Smooth muscle cell (in vitro differentiated cells): Measurements from ENCODE around the gene DDC. TPM values are rescaled to one million over a fixed set of nuclear protein-coding genes. Genes with fewer than 3 reads are reported as not detected.

Source experiments
- DNase-seq: peaks from one replicate; lab custom pipeline; 2025; ENCODE audit not compliant: unreplicated experiment; lab: John Stamatoyannopoulos, UW
- H2AFZ ChIP-seq: fragments of 200-600 bp; sonication (generic); 2 replicates; pipeline ENCODE4 v1.6.0; 2016; ENCODE audit warnings: antibody characterized with exemption, low read depth, mild to moderate bottlenecking
- H3F3A ChIP-seq: fragments of 200-600 bp; sonication (generic); 2 replicates; pipeline ENCODE4 v1.6.0; 2017; ENCODE audit warnings: antibody characterized with exemption, low read depth
- H3K27ac ChIP-seq: fragments of 200-600 bp; sonication (generic); 2 replicates; pipeline ENCODE4 v1.5.1; 2016; ENCODE audit warnings: low read depth, mild to moderate bottlenecking
- H3K27me3 ChIP-seq: fragments of 200-600 bp; sonication (generic); 2 replicates; pipeline ENCODE4 v1.6.1; 2016; ENCODE audit warnings: low read depth, mild to moderate bottlenecking
- H3K36me3 ChIP-seq: fragments of 200-600 bp; sonication (generic); 2 replicates; pipeline ENCODE4 v1.5.1; 2016; ENCODE audit warnings: low read depth
- H3K4me1 ChIP-seq: fragments of 200-600 bp; sonication (generic); 2 replicates; pipeline ENCODE4 v1.5.1; 2016; ENCODE audit warnings: low read depth
- H3K4me2 ChIP-seq: fragments of 200-600 bp; sonication (generic); 2 replicates; pipeline ENCODE4 v1.6.0; 2016; ENCODE audit warnings: mild to moderate bottlenecking
- H3K4me3 ChIP-seq: fragments of 200-600 bp; sonication (generic); 2 replicates; pipeline ENCODE4 v1.5.1; 2016; ENCODE audit warnings: mild to moderate bottlenecking
- H3K79me2 ChIP-seq: fragments of 200-600 bp; sonication (generic); 2 replicates; pipeline ENCODE4 v1.6.0; 2016; ENCODE audit warnings: low read depth, mild to moderate bottlenecking
- H3K9ac ChIP-seq: fragments of 200-600 bp; sonication (generic); 2 replicates; pipeline ENCODE4 v1.6.0; 2016; ENCODE audit warnings: low read depth
- H3K9me3 ChIP-seq: fragments of 200-600 bp; sonication (generic); replicated peaks from 2 replicates; pipeline ENCODE4 v1.5.1; 2016; ENCODE audit warnings: low read depth
- H4K20me1 ChIP-seq: fragments of 200-600 bp; sonication (generic); 2 replicates; pipeline ENCODE4 v1.6.0; 2016; ENCODE audit warnings: low read depth
- WGBS: methylation state at CpG from one replicate; pipeline ENCODE4 v1.1.7; 2016; ENCODE audit warnings: low lambda C conversion rate; 5-methylcytosine and 5-hydroxymethylcytosine counted together
- polyA plus RNA-seq: library from polyadenylated mRNA; unstranded; fragments of >200 nt; fragmentation: Nextera tagmentation; extraction: Ambion mirVana; gene quantifications from 2 replicates; pipeline ENCODE4 v1.2.1, GENCODE V29; 2016
- total RNA-seq: library from RNA; depleted of rRNA; stranded (reverse); fragments of >200 nt; gene quantifications from 2 replicates; pipeline ENCODE4 v1.2.3, GENCODE V29; 2014
- TF ChIP-seq, protein P1 (sequence below): fragments of 200-600 bp; sonication (generic); IDR thresholded peaks from 2 replicates; pipeline ENCODE4 v1.5.1; 2017; ENCODE audit warnings: borderline replicate concordance, mild to moderate bottlenecking, antibody characterized with exemption; ENCODE audit not compliant: insufficient read depth, poor library complexity, severe bottlenecking

DDC gene
- total and polyA plus RNA-seq, 2 experiments from 2014 or later = not detected

DNA sequence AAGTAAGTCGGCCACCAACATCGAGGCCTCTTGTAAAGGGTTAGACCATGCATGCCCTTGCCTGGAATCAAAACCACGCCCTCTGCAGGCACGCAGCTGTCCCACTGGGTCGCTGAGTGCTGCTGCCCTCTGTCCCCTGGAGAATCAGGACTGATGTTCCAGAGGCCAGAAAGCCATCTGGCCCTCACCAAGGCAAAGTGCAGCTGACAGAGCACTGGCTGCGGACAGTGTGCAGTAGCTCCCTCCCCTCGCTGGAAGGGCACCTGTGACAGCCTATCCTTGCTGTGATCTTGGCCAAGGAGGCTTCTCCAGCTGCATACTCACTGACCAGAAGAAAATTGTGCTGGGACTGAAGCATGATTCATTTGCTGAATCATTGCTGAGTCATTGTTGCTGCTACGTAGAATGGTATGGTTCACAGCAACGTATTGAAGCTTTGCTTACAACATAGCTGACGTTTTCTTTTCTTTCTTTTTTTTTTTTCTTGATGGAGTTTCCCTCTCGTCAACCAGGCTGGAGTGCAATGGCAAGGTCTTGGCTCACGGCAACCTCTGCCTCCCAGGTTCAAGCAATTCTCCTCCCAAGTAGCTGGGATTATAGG is 30.4 kb downstream of the DDC start:
- WGBS = 40% methylated on average over 12 of the region's 12 CpGs
- H3K4me1 ChIP-seq = peaks cover 5% of the 10 kb centered on the region
- H4K20me1 ChIP-seq = no peaks in the 10 kb centered on the region

GRCh38 chr7:50533866-50534265 is 31.3 kb downstream of the DDC start:
- Histone ChIP-seq H3K4me3 (no peak overlapping the region), H3K27me3 (no peaks in the 10 kb centered on the region), H3K79me2 (no peaks in the 10 kb centered on the region), H3K9ac (peak overlapping the region; percentile 24), H3K4me2 (no peak overlapping the region), H3K9me3 (no peaks in the 10 kb centered on the region), H3K27ac (peak overlapping the region; percentile 95), H3K36me3 (no peaks in the 10 kb centered on the region), H3F3A (peaks cover 3% of the 10 kb centered on the region), H3K4me1 (peaks cover 5% of the 10 kb centered on the region), H2AFZ (no peak overlapping the region), H4K20me1 (no peaks in the 10 kb centered on the region)
- DNase-seq = no peak
- 92% methylated on average over 3 of the region's 3 CpGs for WGBS
- TF ChIP-seq, protein P1, sequence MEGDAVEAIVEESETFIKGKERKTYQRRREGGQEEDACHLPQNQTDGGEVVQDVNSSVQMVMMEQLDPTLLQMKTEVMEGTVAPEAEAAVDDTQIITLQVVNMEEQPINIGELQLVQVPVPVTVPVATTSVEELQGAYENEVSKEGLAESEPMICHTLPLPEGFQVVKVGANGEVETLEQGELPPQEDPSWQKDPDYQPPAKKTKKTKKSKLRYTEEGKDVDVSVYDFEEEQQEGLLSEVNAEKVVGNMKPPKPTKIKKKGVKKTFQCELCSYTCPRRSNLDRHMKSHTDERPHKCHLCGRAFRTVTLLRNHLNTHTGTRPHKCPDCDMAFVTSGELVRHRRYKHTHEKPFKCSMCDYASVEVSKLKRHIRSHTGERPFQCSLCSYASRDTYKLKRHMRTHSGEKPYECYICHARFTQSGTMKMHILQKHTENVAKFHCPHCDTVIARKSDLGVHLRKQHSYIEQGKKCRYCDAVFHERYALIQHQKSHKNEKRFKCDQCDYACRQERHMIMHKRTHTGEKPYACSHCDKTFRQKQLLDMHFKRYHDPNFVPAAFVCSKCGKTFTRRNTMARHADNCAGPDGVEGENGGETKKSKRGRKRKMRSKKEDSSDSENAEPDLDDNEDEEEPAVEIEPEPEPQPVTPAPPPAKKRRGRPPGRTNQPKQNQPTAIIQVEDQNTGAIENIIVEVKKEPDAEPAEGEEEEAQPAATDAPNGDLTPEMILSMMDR = no peak

More for the DNA sequence above, 30.4 kb downstream of the DDC start:
- H3F3A ChIP-seq = peaks cover 3% of the 10 kb centered on the region
- H3K27ac ChIP-seq = peak overlapping the region; percentile 95
- peak overlapping the region; percentile 81 for H3K9ac ChIP-seq
- no peaks in the 10 kb centered on the region for H3K79me2 ChIP-seq
- TF ChIP-seq, protein P1 = no peak
- no peaks in the 10 kb centered on the region for H3K36me3 ChIP-seq
- H3K4me2 ChIP-seq = peak overlapping the region; percentile 38
- no peaks in the 10 kb centered on the region for H3K27me3 ChIP-seq
- no peak overlapping the region for H2AFZ ChIP-seq
- H3K4me3 ChIP-seq = no peak overlapping the region
- DNase-seq = peak; percentile 8
- H3K9me3 ChIP-seq = no peaks in the 10 kb centered on the region

GRCh38 chr7:50531928-50532327 is 33.3 kb downstream of the DDC start:
- H3K4me2 ChIP-seq = peak overlapping the region; percentile 15
- H3K9me3 ChIP-seq = no peaks in the 10 kb centered on the region
- H3K4me3 ChIP-seq = no peak overlapping the region
- H3K36me3 ChIP-seq = no peaks in the 10 kb centered on the region
- peak overlapping the region; percentile 72 for H3K9ac ChIP-seq
- H3K27ac ChIP-seq = peak overlapping the region; percentile 74
- H4K20me1 ChIP-seq = no peaks in the 10 kb centered on the region
- H3K27me3 ChIP-seq = no peaks in the 10 kb centered on the region
- H3K79me2 ChIP-seq = no peaks in the 10 kb centered on the region
- H2AFZ ChIP-seq = no peak overlapping the region
- no peak for DNase-seq
- TF ChIP-seq, protein P1 = no peak
- WGBS = 47% methylated on average over 7 of the region's 7 CpGs
- peaks cover 3% of the 10 kb centered on the region for H3F3A ChIP-seq
- peaks cover 5% of the 10 kb centered on the region for H3K4me1 ChIP-seq

DNA sequence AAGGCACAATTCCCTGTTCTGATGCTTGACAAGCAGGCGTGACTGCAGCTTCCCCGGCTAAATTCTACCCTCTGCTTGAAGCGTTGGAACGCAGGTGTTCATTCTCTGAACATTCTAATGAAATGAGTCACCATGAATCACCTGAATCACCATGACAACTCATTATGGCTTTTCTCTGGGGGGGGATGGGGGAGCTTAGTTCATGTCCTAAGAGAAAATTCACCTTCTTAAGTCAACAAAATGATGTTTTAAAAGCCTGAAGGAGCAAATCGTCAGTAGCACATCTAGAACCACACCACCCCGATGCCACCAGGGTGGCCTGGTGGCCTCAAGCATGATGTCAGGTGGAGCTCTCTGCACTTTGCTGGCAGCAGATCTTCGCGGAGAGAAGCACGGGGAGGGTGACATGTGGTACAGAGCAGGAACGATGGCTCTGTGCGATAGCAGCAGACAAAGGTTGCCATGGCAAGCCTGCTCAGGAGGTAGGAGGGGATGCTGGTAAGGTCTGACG is 33.7 kb downstream of the DDC start:
- H3K9ac ChIP-seq = peak overlapping the region; percentile 72
- H4K20me1 ChIP-seq = no peaks in the 10 kb centered on the region
- H3K4me2 ChIP-seq = peak overlapping the region; percentile 15
- H3K9me3 ChIP-seq = no peaks in the 10 kb centered on the region
- no peak overlapping the region for H2AFZ ChIP-seq
- no peak for DNase-seq
- no peaks in the 10 kb centered on the region for H3K27me3 ChIP-seq
- no peaks in the 10 kb centered on the region for H3K79me2 ChIP-seq
- peaks cover 3% of the 10 kb centered on the region for H3F3A ChIP-seq
- peaks cover 5% of the 10 kb centered on the region for H3K4me1 ChIP-seq
- peak overlapping the region; percentile 74 for H3K27ac ChIP-seq
- 36% methylated on average over 12 of the region's 12 CpGs for WGBS
- TF ChIP-seq, protein P1 = no peak
- no peak overlapping the region for H3K4me3 ChIP-seq
- H3K36me3 ChIP-seq = no peaks in the 10 kb centered on the region
